ENCODE results near the gene SUGCT.

- TF ChIP-seq CTCF (conservative IDR thresholded peaks at IDR 0.05; ENCODE audit: low read depth, low read length) (no peak), EZH2 (IDR thresholded peaks at IDR 0.05; ENCODE audit: borderline replicate concordance, low read depth, low read length, poor library complexity, severe bottlenecking) (no peak)
These were observed 320.7 kb downstream of the SUGCT start for GRCh38 chr7:40455485-40455884.

All from A673 (cell line).